Measurements from ENCODE around the gene TMSB4X. TPM values are rescaled to one million over a fixed set of nuclear protein-coding genes. Genes with fewer than 3 reads are reported as not detected.
"Not testable (repeated sequence)": the region's sequence is repeated elsewhere in the genome, so short reads cannot be mapped to it uniquely, and the experiment has no call there.

Gene TMSB4X
- total and polyA plus RNA-seq, 2 of the 8 experiments (the other 6 are each of a cell fraction or from before 2014, with no cell fraction given) = 2,063 to 2,112 TPM

DNA sequence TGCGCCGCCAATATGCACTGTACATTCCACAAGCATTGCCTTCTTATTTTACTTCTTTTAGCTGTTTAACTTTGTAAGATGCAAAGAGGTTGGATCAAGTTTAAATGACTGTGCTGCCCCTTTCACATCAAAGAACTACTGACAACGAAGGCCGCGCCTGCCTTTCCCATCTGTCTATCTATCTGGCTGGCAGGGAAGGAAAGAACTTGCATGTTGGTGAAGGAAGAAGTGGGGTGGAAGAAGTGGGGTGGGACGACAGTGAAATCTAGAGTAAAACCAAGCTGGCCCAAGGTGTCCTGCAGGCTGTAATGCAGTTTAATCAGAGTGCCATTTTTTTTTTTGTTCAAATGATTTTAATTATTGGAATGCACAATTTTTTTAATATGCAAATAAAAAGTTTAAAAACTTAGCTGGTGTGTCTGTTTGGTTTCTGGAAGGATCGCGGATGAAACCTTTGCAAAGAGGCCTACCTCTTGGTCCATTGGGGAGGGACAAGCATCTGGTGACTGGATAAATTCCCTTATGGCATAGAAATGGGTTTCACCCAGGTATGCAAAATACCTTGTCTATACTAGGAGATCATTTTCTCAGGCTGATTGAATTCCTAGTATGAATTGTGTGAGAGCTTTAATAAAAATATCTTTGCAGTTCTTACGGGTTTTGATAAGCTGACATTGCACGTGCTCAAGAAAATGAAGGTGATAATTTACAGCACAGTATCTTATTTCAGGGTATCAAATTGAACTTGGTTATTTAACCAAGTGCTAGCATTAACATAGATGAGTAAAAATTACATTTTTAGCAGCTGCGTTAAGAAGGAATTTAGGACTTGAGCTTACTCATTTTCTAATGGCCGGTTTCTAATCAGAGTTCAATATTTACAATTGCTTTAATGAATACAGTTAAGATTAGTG is 2.2 kb downstream of the TMSB4X start:
- H3K27me3 ChIP-seq (replicated peaks in 1 of 4; ENCODE audit: control insufficient read depth in 3 of 4, extremely low read depth in 1 of 4, insufficient read depth in 3 of 4, low read length in 3 of 4); H4K5ac ChIP-seq (ENCODE audit: insufficient read length, low read depth, low read length); H4K8ac ChIP-seq (ENCODE audit: extremely low read depth, insufficient read depth, low read length); H3K23me2 ChIP-seq (ENCODE audit: low read depth, low read length); H2AK5ac ChIP-seq (ENCODE audit: low read depth, low read length); H2BK12ac ChIP-seq (ENCODE audit: low read depth, low read length); H2AFZ ChIP-seq (ENCODE audit: low read length); H4K20me1 ChIP-seq (replicated peaks in 1 of 2; ENCODE audit: control insufficient read depth in 1 of 2, insufficient read depth in 2 of 2, low read length in 2 of 2); DNase-seq (ENCODE audit: low read depth in 1 of 2, low spot score in 2 of 2); H3K9me3 ChIP-seq (ENCODE audit: insufficient read depth in 2 of 2, low read depth in 1 of 2, low read length in 1 of 2); H2BK20ac ChIP-seq (ENCODE audit: low read length); H2BK120ac ChIP-seq (replicated peaks; ENCODE audit: low read depth, low read length); H3K79me1 ChIP-seq (ENCODE audit: low read depth, low read length); H2BK15ac ChIP-seq (ENCODE audit: low read length); H3K27ac ChIP-seq (ENCODE audit: low read depth, low read length); H2BK5ac ChIP-seq (ENCODE audit: low read depth, low read length); H3K14ac ChIP-seq (ENCODE audit: insufficient read length); H4K91ac ChIP-seq (replicated peaks; ENCODE audit: insufficient read length, low read length); FAIRE-seq; H3K56ac ChIP-seq (replicated peaks; ENCODE audit: insufficient read length, low read depth, low read length); H3K23ac ChIP-seq (ENCODE audit: insufficient read length); H3K18ac ChIP-seq (ENCODE audit: extremely low read depth, low read length); H3K4me1 ChIP-seq (replicated peaks in 1 of 4; ENCODE audit: control insufficient read depth in 3 of 4, insufficient read depth in 4 of 4, low read length in 3 of 4); H3K4ac ChIP-seq (replicated peaks; ENCODE audit: insufficient read length, low read depth, low read length): not testable (repeated sequence)
- peak overlapping the region; percentile 82 to 100 (median 88) for H3K4me3 ChIP-seq (ENCODE audit: extremely low read depth in 1 of 4, insufficient read depth in 2 of 4, low read depth in 3 of 4, low read length in 4 of 4)
- H3K4me2 ChIP-seq (ENCODE audit: insufficient read depth in 1 of 2, low read depth in 2 of 2, low read length in 2 of 2) = peak overlapping the region; percentile 52 to 63
- WGBS, 2 experiments (ENCODE audit: extremely low coverage in 1 of 2, insufficient coverage in 1 of 2, insufficient read length in 1 of 2, insufficient replicate concordance in 2 of 2, low coverage in 1 of 2, low lambda C conversion rate in 2 of 2, missing lambda C conversion rate in 1 of 2) = 20% methylated on average over 10 of the region's 12 CpGs; no CpG with 5 or more reads in 1 of the 2 experiments
- H3K36me3 ChIP-seq (ENCODE audit: control insufficient read depth in 2 of 4, insufficient read depth in 4 of 4, low read length in 3 of 4) = peaks cover 0 to 27% (median 4%) of the 10 kb centered on the region in 4 experiments; a peak in 3 of 8 replicates
- TF ChIP-seq TAF7 (optimal IDR thresholded peaks at IDR 0.05; ENCODE audit: borderline replicate concordance, low read depth, low read length) (peak; percentile 66), CHD1 (IDR thresholded peaks at IDR 0.05; ENCODE audit: low read depth, low read length) (0 out of 2 replicates have a peak, but pooled peaks have one; percentile 5), POLR2AphosphoS5 (IDR thresholded peaks at IDR 0.05; ENCODE audit: low read depth, low read length) (peak; percentile 70; the same call in 1 of the 2 replicates)
- peaks cover 0 to 26% of the 10 kb centered on the region in 2 experiments; a peak in 3 of 4 replicates for H3K79me2 ChIP-seq (ENCODE audit: control insufficient read depth in 1 of 2, insufficient read depth in 2 of 2, low read length in 2 of 2)
- CTCF ChIA-PET (ENCODE audit: partially characterized antibody) = interaction anchor here (1.4 to 2.3 kb wide), 2 partner anchors 26 to 31 kb away, joined by 6 to 9 read pairs; no protein-coding TSS in a partner anchor
- POLR2A ChIA-PET (ENCODE audit: partially characterized antibody) = interaction anchor here (0.6 to 4.4 kb wide), 28 partner anchors 8 to 998 kb away, joined by 3 to 20 read pairs (median 4); no protein-coding TSS in a partner anchor
- peak overlapping the region in 3 of 4 experiments; percentile 50 to 75 (median 61); a peak in 6 of 7 replicates for H3K9ac ChIP-seq (replicated peaks in 1 of 4; ENCODE audit: extremely low read depth in 1 of 4, low read depth in 3 of 4, low read length in 3 of 4)

All from H1 (cell line).